HepG2 (cell line): Measurements from ENCODE around the gene PARP6. TPM values are rescaled to one million over a fixed set of nuclear protein-coding genes. Genes with fewer than 3 reads are reported as not detected.

Experiments used
- ATF6 ChIP-seq: sonication (generic); formaldehyde crosslinking; conservative IDR thresholded peaks from 2 replicates; pipeline ENCODE4 v1.4.0; 2020; ENCODE audit warnings: missing genetic modification reagents
- ELF1 ChIP-seq: sonication (generic); formaldehyde crosslinking; IDR thresholded peaks from 2 replicates; pipeline ENCODE4 v1.4.0; 2020; ENCODE audit warnings: missing genetic modification reagents
- EZH2 ChIP-seq: conservative IDR thresholded peaks from 2 replicates; pipeline ENCODE4 v1.6.1; 2012; ENCODE audit warnings: mild to moderate bottlenecking, low read depth, low read length, moderate library complexity
- HOMEZ ChIP-seq: IDR thresholded peaks from 2 replicates; pipeline ENCODE4 v1.6.1; 2016; ENCODE audit warnings: low read depth
- HOXA7 ChIP-seq: sonication (generic); formaldehyde crosslinking; IDR thresholded peaks from 2 replicates; pipeline ENCODE4 v1.8.1; 2022; ENCODE audit warnings: mild to moderate bottlenecking, missing genetic modification reagents, moderate library complexity
- JUNB ChIP-seq: sonication (generic); formaldehyde crosslinking; IDR thresholded peaks from 2 replicates; pipeline ENCODE4 v1.8.0; 2022; ENCODE audit warnings: missing genetic modification reagents, mild to moderate bottlenecking, borderline replicate concordance
- MBD4 ChIP-seq: IDR thresholded peaks from 2 replicates; pipeline ENCODE4 v1.6.1; 2012; ENCODE audit warnings: low read length, inconsistent platforms, borderline replicate concordance
- MEF2D ChIP-seq: sonication (generic); formaldehyde crosslinking; IDR thresholded peaks from 2 replicates; pipeline ENCODE4 v1.5.1; 2020; ENCODE audit warnings: mild to moderate bottlenecking, missing genetic modification reagents
- MIXL1 ChIP-seq: IDR thresholded peaks from 2 replicates; pipeline ENCODE4 v1.6.1; 2016
- PLSCR1 ChIP-seq: sonication (generic); formaldehyde crosslinking; IDR thresholded peaks from 2 replicates; pipeline ENCODE4 v1.5.0; 2020; ENCODE audit warnings: missing genetic modification reagents, mild to moderate bottlenecking, borderline replicate concordance
- RFX3 ChIP-seq: IDR thresholded peaks from 2 replicates; pipeline ENCODE4 v1.6.1; 2016; ENCODE audit warnings: missing biosample characterization, missing genetic modification reagents
- RXRA ChIP-seq: sonication (generic); formaldehyde crosslinking; IDR thresholded peaks from 2 replicates; pipeline ENCODE4 v1.5.1; 2020; ENCODE audit warnings: missing genetic modification reagents
- SCMH1 ChIP-seq: sonication (generic); formaldehyde crosslinking; IDR thresholded peaks from 2 replicates; pipeline ENCODE4 v1.9.0; 2021; ENCODE audit warnings: missing genetic modification reagents, mild to moderate bottlenecking, borderline replicate concordance
- SP1 ChIP-seq, 2 experiments: fragments of 450-650 bp in 1 of 2; sonication (generic) in 1 of 2; formaldehyde crosslinking in 1 of 2; IDR thresholded peaks; 2 replicates each; pipeline versions ENCODE4 v1.4.0 to v1.6.1; 2016 to 2020; ENCODE audit warnings: missing genetic modification reagents in 1 of 2
- ZFP82 ChIP-seq: sonication (generic); formaldehyde crosslinking; IDR thresholded peaks from 2 replicates; pipeline ENCODE4 v1.5.1; 2020; ENCODE audit warnings: mild to moderate bottlenecking, missing genetic modification reagents, borderline replicate concordance
- ZNF709 ChIP-seq: sonication (generic); formaldehyde crosslinking; IDR thresholded peaks from 2 replicates; pipeline ENCODE4 v1.5.0; 2020; ENCODE audit warnings: mild to moderate bottlenecking, missing genetic modification reagents
- ZNF768 ChIP-seq: sonication (generic); formaldehyde crosslinking; IDR thresholded peaks from 2 replicates; pipeline ENCODE4 v1.4.0; 2020; ENCODE audit warnings: missing genetic modification reagents
- ZNF891 ChIP-seq: sonication (generic); formaldehyde crosslinking; IDR thresholded peaks from 2 replicates; pipeline ENCODE4 v1.5.0; 2020; ENCODE audit warnings: mild to moderate bottlenecking, missing genetic modification reagents
- polyA plus RNA-seq, 8 experiments: library from polyadenylated mRNA; depleted of rRNA in 3 of 8; stranded (reverse) in 7 of 8; unstranded in 1 of 8; fragments of >200 nt; fragmentation: Illumina TruSeq in 4 of 8; extraction: Trizol in 4 of 8; gene quantifications; 2 replicates each; pipeline versions ENCODE4 v1.2.1 to v1.2.3, GENCODE V29; 2011 to 2016; ENCODE audit warnings: low read depth in 4 of 8, missing spikeins in 1 of 8, mixed read lengths in 1 of 8; ENCODE audit not compliant: insufficient read depth in 1 of 8
- total RNA-seq, 5 experiments: library from RNA; depleted of rRNA; stranded (reverse); fragments of >200 nt; fragmentation: Illumina TruSeq; extraction: Trizol; gene quantifications; 2 replicates each; pipeline ENCODE4 v1.2.3, GENCODE V29; 2016; ENCODE audit warnings: low read depth in 1 of 5
- TF ChIP-seq, protein P1 (sequence below): sonication (generic); formaldehyde crosslinking; IDR thresholded peaks from 2 replicates; pipeline ENCODE4 v1.4.0; 2020; ENCODE audit warnings: missing genetic modification reagents
- TF ChIP-seq, protein P2 (sequence below): fragments of 450-650 bp; IDR thresholded peaks from 2 replicates; pipeline ENCODE4 v1.6.1; 2017
- TF ChIP-seq, protein P3 (sequence below): sonication (generic); formaldehyde crosslinking; IDR thresholded peaks from 2 replicates; pipeline ENCODE4 v1.4.0; 2020; ENCODE audit warnings: mild to moderate bottlenecking, missing genetic modification reagents, borderline replicate concordance

The PARP6 gene
- total and polyA plus RNA-seq, 2 of the 13 experiments (the other 11 are each of a cell fraction or from before 2014, with no cell fraction given) = 0.22 to 0.87 TPM

DNA sequence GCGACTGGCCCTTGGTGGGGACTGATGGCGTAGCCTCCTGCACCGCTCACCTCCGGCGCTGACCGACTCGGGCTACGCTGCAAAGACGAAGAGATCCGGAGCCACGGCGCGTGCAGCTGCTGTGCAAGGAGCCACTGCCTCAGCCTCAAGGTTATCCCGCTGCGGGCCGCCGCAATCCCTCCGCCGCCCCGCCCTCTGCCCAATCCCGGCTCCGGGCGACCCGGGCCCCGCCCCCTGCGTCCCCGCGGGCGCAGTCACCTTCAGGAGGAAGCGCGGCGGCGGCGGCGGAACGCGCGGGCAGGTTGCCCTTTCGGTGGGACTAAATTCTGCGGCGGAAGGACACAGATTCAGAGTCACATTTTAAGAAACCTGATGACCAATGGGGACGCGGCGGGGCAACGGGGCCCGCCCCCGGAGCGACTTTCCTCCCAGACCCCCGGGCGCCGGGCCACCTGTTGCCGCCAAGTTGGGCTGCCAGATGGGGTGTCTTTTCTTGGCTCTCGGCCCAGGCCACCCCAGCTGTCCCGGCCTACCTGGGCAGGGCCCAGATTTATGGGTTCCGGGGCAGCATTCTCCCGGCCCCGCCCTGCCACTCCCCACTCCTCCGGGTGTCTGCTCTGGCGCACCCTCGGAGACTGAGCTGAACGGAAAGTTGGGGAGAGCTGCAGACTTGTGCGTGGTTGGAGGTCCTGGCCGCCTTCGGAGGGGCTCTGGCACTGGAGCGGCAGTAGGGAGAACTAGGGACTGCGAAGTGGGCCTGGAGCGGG is 41.1 kb downstream of the PARP6 start, which contains the start of gene PKM (continued):
- TF ChIP-seq, protein P1, sequence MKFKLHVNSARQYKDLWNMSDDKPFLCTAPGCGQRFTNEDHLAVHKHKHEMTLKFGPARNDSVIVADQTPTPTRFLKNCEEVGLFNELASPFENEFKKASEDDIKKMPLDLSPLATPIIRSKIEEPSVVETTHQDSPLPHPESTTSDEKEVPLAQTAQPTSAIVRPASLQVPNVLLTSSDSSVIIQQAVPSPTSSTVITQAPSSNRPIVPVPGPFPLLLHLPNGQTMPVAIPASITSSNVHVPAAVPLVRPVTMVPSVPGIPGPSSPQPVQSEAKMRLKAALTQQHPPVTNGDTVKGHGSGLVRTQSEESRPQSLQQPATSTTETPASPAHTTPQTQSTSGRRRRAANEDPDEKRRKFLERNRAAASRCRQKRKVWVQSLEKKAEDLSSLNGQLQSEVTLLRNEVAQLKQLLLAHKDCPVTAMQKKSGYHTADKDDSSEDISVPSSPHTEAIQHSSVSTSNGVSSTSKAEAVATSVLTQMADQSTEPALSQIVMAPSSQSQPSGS (CRISPR knock-in tag) = peak; percentile 85
- TF ChIP-seq HOXA7 (CRISPR knock-in tag) (0 out of 2 replicates have a peak, but pooled peaks have one; percentile 18), RXRA (peak; percentile 65), ELF1 (peak; percentile 67), SP1 (IDR thresholded peaks at IDR 0.05) (no peak), SP1 (CRISPR knock-in tag; IDR thresholded peaks at IDR 0.05) (peak; percentile 98), ZNF768 (CRISPR knock-in tag) (peak; percentile 81), EZH2 (no peak), PLSCR1 (CRISPR knock-in tag) (peak; percentile 49; the same call in 1 of the 2 replicates), MIXL1 (peak; percentile 74), ZFP82 (CRISPR knock-in tag) (no peak; the same call in 1 of the 2 replicates), HOMEZ (CRISPR knock-in tag) (peak; percentile 47; the same call in 1 of the 2 replicates), ZNF891 (peak; percentile 29; the same call in 1 of the 2 replicates), ZNF709 (peak; percentile 90), ATF6 (CRISPR knock-in tag) (peak; percentile 28; the same call in 1 of the 2 replicates), RFX3 (CRISPR knock-in tag) (0 out of 2 replicates have a peak, but pooled peaks have one; percentile 7), MBD4 (no peak), JUNB (0 out of 2 replicates have a peak, but pooled peaks have one; percentile 39), SCMH1 (no peak), MEF2D (CRISPR knock-in tag) (no peak)
- TF ChIP-seq, protein P2, sequence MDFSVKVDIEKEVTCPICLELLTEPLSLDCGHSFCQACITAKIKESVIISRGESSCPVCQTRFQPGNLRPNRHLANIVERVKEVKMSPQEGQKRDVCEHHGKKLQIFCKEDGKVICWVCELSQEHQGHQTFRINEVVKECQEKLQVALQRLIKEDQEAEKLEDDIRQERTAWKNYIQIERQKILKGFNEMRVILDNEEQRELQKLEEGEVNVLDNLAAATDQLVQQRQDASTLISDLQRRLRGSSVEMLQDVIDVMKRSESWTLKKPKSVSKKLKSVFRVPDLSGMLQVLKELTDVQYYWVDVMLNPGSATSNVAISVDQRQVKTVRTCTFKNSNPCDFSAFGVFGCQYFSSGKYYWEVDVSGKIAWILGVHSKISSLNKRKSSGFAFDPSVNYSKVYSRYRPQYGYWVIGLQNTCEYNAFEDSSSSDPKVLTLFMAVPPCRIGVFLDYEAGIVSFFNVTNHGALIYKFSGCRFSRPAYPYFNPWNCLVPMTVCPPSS = no peak
- TF ChIP-seq, protein P3, sequence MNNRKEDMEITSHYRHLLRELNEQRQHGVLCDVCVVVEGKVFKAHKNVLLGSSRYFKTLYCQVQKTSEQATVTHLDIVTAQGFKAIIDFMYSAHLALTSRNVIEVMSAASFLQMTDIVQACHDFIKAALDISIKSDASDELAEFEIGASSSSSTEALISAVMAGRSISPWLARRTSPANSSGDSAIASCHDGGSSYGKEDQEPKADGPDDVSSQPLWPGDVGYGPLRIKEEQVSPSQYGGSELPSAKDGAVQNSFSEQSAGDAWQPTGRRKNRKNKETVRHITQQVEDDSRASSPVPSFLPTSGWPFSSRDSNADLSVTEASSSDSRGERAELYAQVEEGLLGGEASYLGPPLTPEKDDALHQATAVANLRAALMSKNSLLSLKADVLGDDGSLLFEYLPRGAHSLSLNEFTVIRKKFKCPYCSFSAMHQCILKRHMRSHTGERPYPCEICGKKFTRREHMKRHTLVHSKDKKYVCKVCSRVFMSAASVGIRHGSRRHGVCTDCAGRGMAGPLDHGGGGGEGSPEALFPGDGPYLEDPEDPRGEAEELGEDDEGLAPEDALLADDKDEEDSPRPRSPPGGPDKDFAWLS (CRISPR knock-in tag) = no peak
